ENCODE data around the gene SV2C. TPM values are rescaled to one million over a fixed set of nuclear protein-coding genes. Genes with fewer than 3 reads are reported as not detected.

The SV2C gene
- total and polyA plus RNA-seq, 10 of the 15 experiments (the other 5 are each of a cell fraction or from before 2014, with no cell fraction given) = under 0.01 to 1.1 (median 0.63) TPM

DNA sequence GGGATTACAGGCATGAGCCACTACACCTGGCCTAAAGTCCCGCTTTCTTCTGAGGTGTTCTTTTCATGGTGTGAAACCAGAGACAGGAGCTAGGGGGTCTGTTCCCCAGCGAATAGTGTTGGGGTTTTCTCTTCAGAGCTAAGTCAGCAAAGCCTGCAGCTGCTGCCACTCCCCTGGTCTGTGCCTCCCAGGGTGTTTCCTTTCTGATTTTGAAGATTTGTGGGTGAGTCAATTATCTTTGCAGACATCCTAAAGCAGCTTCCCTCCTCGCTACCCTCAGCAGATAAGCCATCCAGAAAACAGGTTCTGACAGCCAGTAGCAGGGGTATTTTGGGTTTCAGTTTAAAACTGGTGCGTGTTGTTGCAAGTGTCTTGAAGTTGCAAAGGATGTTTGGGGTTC lies 247.9 kb downstream of the SV2C start (continued):
- TF ChIP-seq, protein P1, sequence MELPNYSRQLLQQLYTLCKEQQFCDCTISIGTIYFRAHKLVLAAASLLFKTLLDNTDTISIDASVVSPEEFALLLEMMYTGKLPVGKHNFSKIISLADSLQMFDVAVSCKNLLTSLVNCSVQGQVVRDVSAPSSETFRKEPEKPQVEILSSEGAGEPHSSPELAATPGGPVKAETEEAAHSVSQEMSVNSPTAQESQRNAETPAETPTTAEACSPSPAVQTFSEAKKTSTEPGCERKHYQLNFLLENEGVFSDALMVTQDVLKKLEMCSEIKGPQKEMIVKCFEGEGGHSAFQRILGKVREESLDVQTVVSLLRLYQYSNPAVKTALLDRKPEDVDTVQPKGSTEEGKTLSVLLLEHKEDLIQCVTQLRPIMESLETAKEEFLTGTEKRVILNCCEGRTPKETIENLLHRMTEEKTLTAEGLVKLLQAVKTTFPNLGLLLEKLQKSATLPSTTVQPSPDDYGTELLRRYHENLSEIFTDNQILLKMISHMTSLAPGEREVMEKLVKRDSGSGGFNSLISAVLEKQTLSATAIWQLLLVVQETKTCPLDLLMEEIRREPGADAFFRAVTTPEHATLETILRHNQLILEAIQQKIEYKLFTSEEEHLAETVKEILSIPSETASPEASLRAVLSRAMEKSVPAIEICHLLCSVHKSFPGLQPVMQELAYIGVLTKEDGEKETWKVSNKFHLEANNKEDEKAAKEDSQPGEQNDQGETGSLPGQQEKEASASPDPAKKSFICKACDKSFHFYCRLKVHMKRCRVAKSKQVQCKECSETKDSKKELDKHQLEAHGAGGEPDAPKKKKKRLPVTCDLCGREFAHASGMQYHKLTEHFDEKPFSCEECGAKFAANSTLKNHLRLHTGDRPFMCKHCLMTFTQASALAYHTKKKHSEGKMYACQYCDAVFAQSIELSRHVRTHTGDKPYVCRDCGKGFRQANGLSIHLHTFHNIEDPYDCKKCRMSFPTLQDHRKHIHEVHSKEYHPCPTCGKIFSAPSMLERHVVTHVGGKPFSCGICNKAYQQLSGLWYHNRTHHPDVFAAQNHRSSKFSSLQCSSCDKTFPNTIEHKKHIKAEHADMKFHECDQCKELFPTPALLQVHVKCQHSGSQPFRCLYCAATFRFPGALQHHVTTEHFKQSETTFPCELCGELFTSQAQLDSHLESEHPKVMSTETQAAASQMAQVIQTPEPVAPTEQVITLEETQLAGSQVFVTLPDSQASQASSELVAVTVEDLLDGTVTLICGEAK (IDR thresholded peaks at IDR 0.05; ENCODE audit: borderline replicate concordance) = no peak
- no peak for TF ChIP-seq FOXK2 (IDR thresholded peaks at IDR 0.05)
- no peak for TF ChIP-seq BHLHE40 (IDR thresholded peaks at IDR 0.05; ENCODE audit: borderline replicate concordance in 1 of 2, low read depth in 2 of 2, low read length in 1 of 2)
- no peak for TF ChIP-seq SUZ12 (IDR thresholded peaks at IDR 0.05; ENCODE audit: unreplicated experiment)

DNA sequence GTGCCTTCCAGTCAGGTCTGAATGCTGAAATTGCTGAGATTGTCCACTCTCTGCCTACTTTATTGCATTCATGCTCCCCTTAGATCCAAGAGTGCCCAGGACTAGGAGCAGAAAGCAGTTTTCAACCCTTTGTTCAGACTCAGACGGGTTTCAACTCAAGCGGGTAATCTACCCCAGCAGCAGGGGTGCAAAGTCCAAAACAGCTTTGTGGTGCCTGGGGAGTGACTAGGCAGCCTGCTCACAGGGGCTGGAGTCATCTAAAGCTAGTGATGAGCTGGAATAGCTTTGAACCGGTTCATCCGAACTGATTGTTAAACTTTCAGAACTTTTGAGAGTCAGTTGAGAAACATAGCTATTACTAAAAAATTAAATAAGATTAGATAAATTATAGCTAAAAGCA lies 248.9 kb downstream of the SV2C start:
- Histone ChIP-seq H4K20me1 (ENCODE audit: control insufficient read depth, insufficient read depth) (no peaks in the 10 kb centered on the region), H3K4me1 (ENCODE audit: control insufficient read depth, insufficient read depth, low read length) (no peaks in the 10 kb centered on the region), H3K36me3 (ENCODE audit: control insufficient read depth in 2 of 2, insufficient read depth in 2 of 2, low read length in 1 of 2) (no peaks in the 10 kb centered on the region), H2AFZ (ENCODE audit: control insufficient read depth, low read depth, low read length) (no peak overlapping the region), H3K27me3 (replicated peaks in 1 of 2; ENCODE audit: control insufficient read depth in 2 of 2, insufficient read depth in 2 of 2, low read length in 1 of 2) (no peaks in the 10 kb centered on the region), H3K4me2 (ENCODE audit: control insufficient read depth, insufficient read depth) (no peak overlapping the region), H3K9me3 (replicated peaks; ENCODE audit: control insufficient read depth, insufficient read depth, low read length) (no peaks in the 10 kb centered on the region), H3K27ac (ENCODE audit: control insufficient read depth, insufficient read depth) (no peak overlapping the region), H3K9ac (ENCODE audit: control insufficient read depth, insufficient read depth, low read length) (no peak overlapping the region), H3K79me2 (ENCODE audit: control insufficient read depth, insufficient read depth, low read length) (no peaks in the 10 kb centered on the region), H3K4me3 (no peak overlapping the region)
- CTCF ChIA-PET = interaction anchor here (0.6 to 2.0 kb wide), 8 partner anchors 12 to 251 kb away, joined by 3 to 11 read pairs (median 4); no protein-coding TSS in a partner anchor
- in situ Hi-C loops (cut with MboI) = no loop called here
- POLR2A ChIA-PET = no interaction called here
- SMC1A ChIA-PET (ENCODE audit: uncharacterized antibody, unreplicated experiment) = interaction anchor here (0.8 to 1.9 kb wide), 8 partner anchors 9 to 251 kb away, joined by 3 to 8 read pairs (median 4); no protein-coding TSS in a partner anchor
- WGBS (ENCODE audit: insufficient coverage, insufficient replicate concordance, low lambda C conversion rate, missing lambda C conversion rate) = 95% methylated on average over 4 of the region's 4 CpGs
- peak; percentile 19; the same call in 2 of the 3 replicates for ATAC-seq
- TF ChIP-seq BRCA1 (IDR thresholded peaks at IDR 0.05; ENCODE audit: low read depth, low read length) = no peak
- no peak for TF ChIP-seq TCF3 (IDR thresholded peaks at IDR 0.05; ENCODE audit: borderline replicate concordance, insufficient read depth, low read depth, low read length)
- TF ChIP-seq SMAD5 (IDR thresholded peaks at IDR 0.05; ENCODE audit: low read depth) = no peak
- no peak for TF ChIP-seq ZNF217 (IDR thresholded peaks at IDR 0.05)
- no peak for TF ChIP-seq NRF1 (conservative IDR thresholded peaks at IDR 0.05; ENCODE audit: low read depth, low read length)
- TF ChIP-seq TAF1 (IDR thresholded peaks at IDR 0.05; ENCODE audit: borderline replicate concordance, low read depth, low read length) = no peak
- TF ChIP-seq CBX5 (IDR thresholded peaks at IDR 0.05; ENCODE audit: low read depth) = no peak
- TF ChIP-seq BCL11A (IDR thresholded peaks at IDR 0.05; ENCODE audit: low read depth, low read length) = no peak
- TF ChIP-seq SREBF2 (IDR thresholded peaks at IDR 0.05; ENCODE audit: low read length) = no peak
- intact Hi-C loops (cut with micrococcal nuclease; ENCODE audit: unreplicated experiment) = loop anchor here (10.0 kb wide), 1 partner anchor 253 kb away; no protein-coding TSS in a partner anchor
- no TSS peak for BruUV-seq (replicated peaks)
- RAD21 ChIA-PET (ENCODE audit: unreplicated experiment) = interaction anchor here (1.0 to 1.2 kb wide), 3 partner anchors 19 to 250 kb away, joined by 3 to 4 read pairs (median 3); no protein-coding TSS in a partner anchor
- no peak for DNase-seq (ENCODE audit: low read depth, low spot score)
- no peak for FAIRE-seq
